Caco-2 (cell line): ENCODE data around the gene TNS1. TPM values are rescaled to one million over a fixed set of nuclear protein-coding genes. Genes with fewer than 3 reads are reported as not detected.

Experiments
- BruUV-seq: library from RNA; stranded (reverse); fragments of 400-500 nt; replicated peaks from 2 replicates; lab custom pipeline; 2021; lab: Mats Ljungman, UMichigan
- CTCF ChIA-PET: fragments of 300-600 bp; sonication (Branson Sonifier 250); formaldehyde crosslinking; loops from one replicate; lab custom pipeline; 2022; ENCODE audit warnings: antibody characterized with exemption; lab: Charles Lee
- POLR2A ChIA-PET: fragments of 300-600 bp; sonication (Branson Sonifier 250); formaldehyde crosslinking; loops from one replicate; lab custom pipeline; 2022; ENCODE audit warnings: antibody characterized with exemption; lab: Charles Lee
- DNase-seq, 2 experiments: peaks; one replicate each; pipeline versions ENCODE4 v3.0.0 to v3.0.0-alpha.2; 2020 to 2022
- H3K27me3 ChIP-seq: replicated peaks from 2 replicates; pipeline ENCODE4 v1.6.0; 2011; ENCODE audit warnings: low read length; ENCODE audit not compliant: control insufficient read depth, insufficient read depth
- H3K36me3 ChIP-seq: 2 replicates; pipeline ENCODE4 v1.5.1; 2011; ENCODE audit warnings: low read length; ENCODE audit not compliant: control insufficient read depth, insufficient read depth
- H3K4me1 ChIP-seq: fragments of 250-450 bp; sonication (Bioruptor Pico); 2 replicates; pipeline ENCODE4 v1.5.1; 2020; ENCODE audit warnings: mild to moderate bottlenecking
- H3K4me3 ChIP-seq: 2 replicates; pipeline ENCODE4 v1.5.1; 2011; ENCODE audit warnings: low read depth, mild to moderate bottlenecking, control low read depth, low read length
- H3K9me3 ChIP-seq: fragments of 250-450 bp; sonication (Bioruptor Pico); 2 replicates; pipeline ENCODE4 v1.5.1; 2020; ENCODE audit warnings: mild to moderate bottlenecking, moderate library complexity
- H3K27ac Mint-ChIP-seq: one replicate; pipeline ENCODE4 v1.8.0; 2022; ENCODE audit warnings: mixed read lengths; ENCODE audit not compliant: unreplicated experiment
- H3K27me3 Mint-ChIP-seq: one replicate; pipeline ENCODE4 v1.8.0; 2022; ENCODE audit warnings: mixed read lengths; ENCODE audit not compliant: insufficient read depth, unreplicated experiment
- H3K36me3 Mint-ChIP-seq: one replicate; pipeline ENCODE4 v1.8.0; 2022; ENCODE audit warnings: mild to moderate bottlenecking, mixed read lengths; ENCODE audit not compliant: insufficient read depth, unreplicated experiment
- H3K4me1 Mint-ChIP-seq: one replicate; pipeline ENCODE4 v1.8.0; 2022; ENCODE audit warnings: low read depth, mixed read lengths; ENCODE audit not compliant: unreplicated experiment
- H3K4me3 Mint-ChIP-seq: one replicate; pipeline ENCODE4 v1.8.0; 2022; ENCODE audit warnings: mild to moderate bottlenecking, moderate library complexity, mixed read lengths; ENCODE audit not compliant: unreplicated experiment
- H3K9me3 Mint-ChIP-seq: one replicate; pipeline ENCODE4 v1.8.0; 2022; ENCODE audit warnings: mixed read lengths; ENCODE audit not compliant: unreplicated experiment
- CTCF ChIP-seq, 2 experiments: fragments of 200-600 bp in 1 of 2; IDR thresholded peaks; 1 replicate in 1 of 2; 2 replicates in 1 of 2; pipeline versions ENCODE4 v1.5.1 to v1.8.0; 2011 to 2022; ENCODE audit warnings: antibody characterized with exemption in 1 of 2, control low read depth in 1 of 2, inconsistent platforms in 1 of 2, low read depth in 1 of 2, low read length in 1 of 2, mild to moderate bottlenecking in 1 of 2, moderate library complexity in 1 of 2; ENCODE audit not compliant: insufficient read depth in 1 of 2, severe bottlenecking in 1 of 2, unreplicated experiment in 1 of 2
- intact Hi-C: fragments of 100-400 bp; cut with micrococcal nuclease; formaldehyde crosslinking; loops from one replicate; pipeline ENCODE4 v1.10.0; 2022; ENCODE audit not compliant: unreplicated experiment
- total RNA-seq: library from RNA; stranded (reverse); gene quantifications from 2 replicates; pipeline ENCODE4 v1.2.3, GENCODE V29; 2022

TNS1 gene
- total RNA-seq, 1 experiment from 2014 or later, result 16.1 TPM

DNA sequence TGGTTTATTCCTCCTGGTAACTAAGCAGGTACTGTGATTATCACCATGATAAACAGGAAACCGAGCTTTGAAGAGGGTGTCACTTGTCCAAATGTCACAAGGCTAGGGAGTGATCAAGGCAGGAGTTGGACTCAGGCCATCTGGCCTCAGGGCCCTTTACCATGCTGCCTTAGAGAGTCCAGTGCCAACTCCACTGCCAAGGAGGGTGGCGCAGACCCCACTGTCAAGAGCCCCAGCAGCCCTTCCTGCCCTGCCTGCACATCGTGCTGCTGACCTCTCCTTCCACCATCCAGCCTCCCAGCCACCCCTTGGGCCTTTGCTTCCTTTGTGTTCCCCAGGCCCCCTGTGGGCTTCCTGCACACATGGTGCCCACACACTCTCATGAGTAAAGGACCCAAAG lies 48.3 kb downstream of the TNS1 start:
- no peak overlapping the region for H3K27ac Mint-ChIP-seq

GRCh38 chr2:217954051-217954450 lies 48.7 kb downstream of the TNS1 start:
- Histone ChIP-seq H3K9me3 (no peaks in the 10 kb centered on the region), H3K4me1 (peaks cover 35% of the 10 kb centered on the region), H3K27me3 (no peaks in the 10 kb centered on the region), H3K36me3 (no peaks in the 10 kb centered on the region), H3K4me3 (no peak overlapping the region)
- intact Hi-C loops, result no loop called here
- ChIA-PET CTCF (interaction anchor here (0.6 to 0.9 kb wide), 2 partner anchors 25 to 927 kb away, joined by 3 read pairs; partner anchors contain the start of gene WNT10A), POLR2A (no interaction called here)
- H3K36me3 Mint-ChIP-seq, result no peaks in the 10 kb centered on the region
- no peaks in the 10 kb centered on the region for H3K27me3 Mint-ChIP-seq
- H3K27ac Mint-ChIP-seq, result no peak overlapping the region
- H3K4me1 Mint-ChIP-seq, result peaks cover 26% of the 10 kb centered on the region
- H3K9me3 Mint-ChIP-seq, result no peaks in the 10 kb centered on the region
- DNase-seq, result peak in 1 of 2 experiments; percentile 15
- TF ChIP-seq CTCF (IDR thresholded peaks at IDR 0.05; ENCODE audit: insufficient read depth in 1 of 2, low read depth in 1 of 2, low read length in 1 of 2, severe bottlenecking in 1 of 2, unreplicated experiment in 1 of 2), result no peak
- no peak overlapping the region for H3K4me3 Mint-ChIP-seq
- no TSS peak for BruUV-seq

More for the DNA sequence above, 48.3 kb downstream of the TNS1 start:
- DNase-seq, result no peak
- ChIA-PET POLR2A (no interaction called here), CTCF (interaction anchor here (0.6 kb wide), 1 partner anchor 926 kb away, joined by 3 read pairs; the partner anchor contains the start of gene WNT10A)
- H3K4me1 Mint-ChIP-seq, result peaks cover 23% of the 10 kb centered on the region
- no peaks in the 10 kb centered on the region for H3K9me3 Mint-ChIP-seq
- no peaks in the 10 kb centered on the region for H3K36me3 Mint-ChIP-seq
- TF ChIP-seq CTCF (IDR thresholded peaks at IDR 0.05; ENCODE audit: insufficient read depth in 1 of 2, low read depth in 1 of 2, low read length in 1 of 2, severe bottlenecking in 1 of 2, unreplicated experiment in 1 of 2), result no peak
- Histone ChIP-seq H3K9me3 (no peaks in the 10 kb centered on the region), H3K36me3 (no peaks in the 10 kb centered on the region), H3K27me3 (no peaks in the 10 kb centered on the region), H3K4me3 (no peak overlapping the region), H3K4me1 (peaks cover 31% of the 10 kb centered on the region)
- H3K27me3 Mint-ChIP-seq, result no peaks in the 10 kb centered on the region
- intact Hi-C loops, result no loop called here
- no peak overlapping the region for H3K4me3 Mint-ChIP-seq
- BruUV-seq, result no TSS peak

DNA sequence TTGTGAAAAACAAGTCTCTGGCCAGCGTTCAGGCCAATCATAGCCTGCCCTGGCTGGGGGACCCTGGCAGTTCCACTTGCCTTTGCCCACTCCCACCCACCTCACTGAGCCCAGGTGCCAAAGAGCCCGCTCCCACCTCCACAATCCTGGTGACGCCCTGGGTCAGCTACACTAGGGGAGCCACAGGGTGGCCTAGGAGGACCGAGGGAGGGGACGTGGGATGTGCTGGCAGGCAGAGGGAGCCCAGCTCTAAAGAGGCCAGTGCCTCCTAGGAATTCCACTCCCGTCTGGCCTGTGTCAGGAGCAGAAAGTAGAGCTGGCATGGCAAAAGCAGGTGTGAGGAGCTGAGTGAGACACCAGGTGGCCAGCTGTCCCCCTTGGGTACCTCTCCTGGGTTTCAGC lies 49.3 kb downstream of the TNS1 start:
- Histone ChIP-seq H3K4me1 (peaks cover 39% of the 10 kb centered on the region), H3K36me3 (no peaks in the 10 kb centered on the region), H3K4me3 (no peak overlapping the region), H3K27me3 (no peaks in the 10 kb centered on the region), H3K9me3 (no peaks in the 10 kb centered on the region)
- no peaks in the 10 kb centered on the region for H3K27me3 Mint-ChIP-seq
- no peaks in the 10 kb centered on the region for H3K36me3 Mint-ChIP-seq
- intact Hi-C loops, result no loop called here
- no peaks in the 10 kb centered on the region for H3K9me3 Mint-ChIP-seq
- BruUV-seq, result no TSS peak
- no peak for TF ChIP-seq CTCF (IDR thresholded peaks at IDR 0.05; ENCODE audit: insufficient read depth in 1 of 2, low read depth in 1 of 2, low read length in 1 of 2, severe bottlenecking in 1 of 2, unreplicated experiment in 1 of 2)
- ChIA-PET POLR2A (no interaction called here), CTCF (interaction anchor here (0.9 kb wide), 1 partner anchor 25 kb away, joined by 3 read pairs; no protein-coding TSS in a partner anchor)
- peak in 1 of 2 experiments; percentile 29 for DNase-seq
- H3K4me1 Mint-ChIP-seq, result peaks cover 26% of the 10 kb centered on the region
- H3K4me3 Mint-ChIP-seq, result no peak overlapping the region
- no peak overlapping the region for H3K27ac Mint-ChIP-seq
